Measurements from ENCODE around the gene ARHGAP26. TPM values are rescaled to one million over a fixed set of nuclear protein-coding genes. Genes with fewer than 3 reads are reported as not detected.

ARHGAP26 gene
- total RNA-seq (10 to 100 TPM; 22.6 to 22.7 TPM), polyA plus RNA-seq (10 to 100 TPM in 1 of 2 donors, 1 to 10 TPM in 1; 2.0 to 11.9 TPM)

- no peaks in the 10 kb centered on the region for H3K9me3 ChIP-seq (ENCODE audit: control insufficient read depth in 1 of 2, low read length in 2 of 2)
- peaks cover 14% of the 10 kb centered on the region for H3K4me1 ChIP-seq (ENCODE audit: insufficient read depth, low read length)
- H3K27ac ChIP-seq (ENCODE audit: low read depth, low read length): peak within 1 kb of the TSS; percentile 53
- H3K27me3 ChIP-seq (ENCODE audit: insufficient read depth, low read length): no peaks in the 10 kb centered on the region
- POLR2A ChIA-PET (ENCODE audit: partially characterized antibody): interaction anchor here (0.6 to 3.4 kb wide), 24 partner anchors 9 to 1401 kb away, joined by 3 to 35 read pairs (median 3); partner anchors contain the start of genes HDAC3, KCTD16, NR3C1 and RELL2
- H3K36me3 ChIP-seq (ENCODE audit: insufficient read depth, low read length): no peaks in the 10 kb centered on the region
- peaks cover 18 to 38% (median 26%) of the 10 kb centered on the region in 4 donors for H3K4me1 Mint-ChIP-seq
- H3K9me3 Mint-ChIP-seq: no peaks in the 10 kb centered on the region
- peak within 1 kb of the TSS; percentile 85 to 97 (median 94) for H3K27ac Mint-ChIP-seq
- peaks cover 0 to 6% of the 10 kb centered on the region in 2 donors for H3K36me3 Mint-ChIP-seq
- H3K4me3 ChIP-seq (ENCODE audit: low read length in 2 of 2): peak within 1 kb of the TSS; percentile 74 to 89
- H3K27me3 Mint-ChIP-seq: no peaks in the 10 kb centered on the region
- peak within 1 kb of the TSS; percentile 94 to 98 (median 96) for H3K4me3 Mint-ChIP-seq
- CTCF ChIA-PET (ENCODE audit: partially characterized antibody): interaction anchor here (0.9 to 5.5 kb wide), 23 partner anchors 10 to 644 kb away, joined by 3 to 34 read pairs (median 5); partner anchors contain the start of gene NR3C1
- intact Hi-C loops (cut with micrococcal nuclease): loop anchor here (1.0 to 10.0 kb wide), 7 partner anchors 21 to 1400 kb away; partner anchors contain the start of genes KCTD16 and YIPF5
- peak; percentile 87 to 91 (median 88) for DNase-seq
Measured at GRCh38 chr5:142769793-142770649, at the start of gene ARHGAP26. ARHGAP26 (plus strand) TSS chr5:142770377; CDS start chr5:142770762, 385 bp downstream.

GRCh38 chr5:142720641-142721271 is 49.4 kb upstream of the ARHGAP26 start:
- Mint-ChIP-seq H3K9me3 (no peaks in the 10 kb centered on the region), H3K36me3 (no peaks in the 10 kb centered on the region), H3K27me3 (peaks cover 8 to 10% of the 10 kb centered on the region in 2 donors), H3K4me1 (peaks cover 0 to 2% (median 0%) of the 10 kb centered on the region in 4 donors), H3K4me3 (no peak overlapping the region), H3K27ac (no peak overlapping the region)
- H3K27ac ChIP-seq (ENCODE audit: low read depth, low read length): no peak overlapping the region
- H3K4me3 ChIP-seq (ENCODE audit: low read length in 2 of 2): no peak overlapping the region
- no peaks in the 10 kb centered on the region for H3K36me3 ChIP-seq (ENCODE audit: insufficient read depth, low read length)
- no peaks in the 10 kb centered on the region for H3K9me3 ChIP-seq (ENCODE audit: control insufficient read depth in 1 of 2, low read length in 2 of 2)
- ChIA-PET POLR2A (ENCODE audit: partially characterized antibody) (no interaction called here), CTCF (ENCODE audit: partially characterized antibody) (interaction anchor here (0.8 to 12.4 kb wide), 4 partner anchors 8 to 163 kb away, joined by 3 to 252 read pairs (median 23); no protein-coding TSS in a partner anchor)
- H3K27me3 ChIP-seq (ENCODE audit: insufficient read depth, low read length): no peaks in the 10 kb centered on the region
- no peak for DNase-seq
- intact Hi-C loops (cut with micrococcal nuclease): no loop called here
- H3K4me1 ChIP-seq (ENCODE audit: insufficient read depth, low read length): no peaks in the 10 kb centered on the region

- Mint-ChIP-seq H3K36me3 (no peaks in the 10 kb centered on the region), H3K27ac (no peak overlapping the region), H3K9me3 (no peaks in the 10 kb centered on the region), H3K27me3 (peaks cover 8 to 10% of the 10 kb centered on the region in 2 donors), H3K4me3 (no peak overlapping the region), H3K4me1 (peaks cover 0 to 2% (median 0%) of the 10 kb centered on the region in 4 donors)
- no peak overlapping the region for H3K4me3 ChIP-seq (ENCODE audit: low read length in 2 of 2)
- ChIA-PET POLR2A (ENCODE audit: partially characterized antibody) (interaction anchor here (0.6 kb wide), 1 partner anchor 46 kb away, joined by 3 read pairs; no protein-coding TSS in a partner anchor), CTCF (ENCODE audit: partially characterized antibody) (interaction anchor here (0.7 to 12.4 kb wide), 4 partner anchors 8 to 161 kb away, joined by 3 to 252 read pairs (median 22); no protein-coding TSS in a partner anchor)
- no peaks in the 10 kb centered on the region for H3K36me3 ChIP-seq (ENCODE audit: insufficient read depth, low read length)
- no peak for DNase-seq
- H3K9me3 ChIP-seq (ENCODE audit: control insufficient read depth in 1 of 2, low read length in 2 of 2): no peaks in the 10 kb centered on the region
- no peaks in the 10 kb centered on the region for H3K27me3 ChIP-seq (ENCODE audit: insufficient read depth, low read length)
- H3K27ac ChIP-seq (ENCODE audit: low read depth, low read length): no peak overlapping the region
- no peaks in the 10 kb centered on the region for H3K4me1 ChIP-seq (ENCODE audit: insufficient read depth, low read length)
- intact Hi-C loops (cut with micrococcal nuclease): no loop called here
Measured at GRCh38 chr5:142722146-142722545, 48.0 kb upstream of the ARHGAP26 start.

- Histone ChIP-seq H3K27ac (ENCODE audit: low read depth, low read length) (no peak overlapping the region), H3K4me3 (ENCODE audit: low read length in 2 of 2) (no peak overlapping the region), H3K36me3 (ENCODE audit: insufficient read depth, low read length) (no peaks in the 10 kb centered on the region), H3K27me3 (ENCODE audit: insufficient read depth, low read length) (no peaks in the 10 kb centered on the region), H3K4me1 (ENCODE audit: insufficient read depth, low read length) (no peaks in the 10 kb centered on the region), H3K9me3 (ENCODE audit: control insufficient read depth in 1 of 2, low read length in 2 of 2) (no peaks in the 10 kb centered on the region)
- no peak for DNase-seq
- intact Hi-C loops (cut with micrococcal nuclease): no loop called here
- peaks cover 6 to 10% of the 10 kb centered on the region in 2 donors for H3K27me3 Mint-ChIP-seq
- H3K4me3 Mint-ChIP-seq: no peak overlapping the region
- H3K9me3 Mint-ChIP-seq: no peaks in the 10 kb centered on the region
- no peaks in the 10 kb centered on the region for H3K4me1 Mint-ChIP-seq
- CTCF ChIA-PET (ENCODE audit: partially characterized antibody): interaction anchor here (1.4 to 12.4 kb wide), 5 partner anchors 8 to 160 kb away, joined by 3 to 252 read pairs (median 4); no protein-coding TSS in a partner anchor
- POLR2A ChIA-PET (ENCODE audit: partially characterized antibody): no interaction called here
- H3K36me3 Mint-ChIP-seq: no peaks in the 10 kb centered on the region
- H3K27ac Mint-ChIP-seq: no peak overlapping the region
Measured at GRCh38 chr5:142722896-142723295, 47.3 kb upstream of the ARHGAP26 start.

- H3K27me3 Mint-ChIP-seq: peaks cover 0 to 4% of the 10 kb centered on the region in 2 donors
- ChIA-PET CTCF (ENCODE audit: partially characterized antibody) (interaction anchor here (1.5 to 4.8 kb wide), 3 partner anchors 12 to 164 kb away, joined by 3 to 42 read pairs (median 4); no protein-coding TSS in a partner anchor), POLR2A (ENCODE audit: partially characterized antibody) (interaction anchor here (1.4 kb wide), 1 partner anchor 8 kb away, joined by 4 read pairs; no protein-coding TSS in a partner anchor)
- no peak overlapping the region for H3K4me3 Mint-ChIP-seq
- no peaks in the 10 kb centered on the region for H3K27me3 ChIP-seq (ENCODE audit: insufficient read depth, low read length)
- H3K4me3 ChIP-seq (ENCODE audit: low read length in 2 of 2): no peak overlapping the region
- intact Hi-C loops (cut with micrococcal nuclease): no loop called here
- peak overlapping the region in 1 of 7 donors; percentile 83 for H3K27ac Mint-ChIP-seq
- H3K36me3 Mint-ChIP-seq: no peaks in the 10 kb centered on the region
- no peak overlapping the region for H3K27ac ChIP-seq (ENCODE audit: low read depth, low read length)
- H3K4me1 ChIP-seq (ENCODE audit: insufficient read depth, low read length): no peaks in the 10 kb centered on the region
- no peak for DNase-seq
- no peaks in the 10 kb centered on the region for H3K9me3 ChIP-seq (ENCODE audit: control insufficient read depth in 1 of 2, low read length in 2 of 2)
- no peaks in the 10 kb centered on the region for H3K9me3 Mint-ChIP-seq
- no peaks in the 10 kb centered on the region for H3K4me1 Mint-ChIP-seq
- H3K36me3 ChIP-seq (ENCODE audit: insufficient read depth, low read length): no peaks in the 10 kb centered on the region
Measured at GRCh38 chr5:142724821-142725220, 45.4 kb upstream of the ARHGAP26 start.

- intact Hi-C loops (cut with micrococcal nuclease): no loop called here
- no peaks in the 10 kb centered on the region for H3K36me3 Mint-ChIP-seq
- Histone ChIP-seq H3K36me3 (ENCODE audit: insufficient read depth, low read length) (no peaks in the 10 kb centered on the region), H3K4me1 (ENCODE audit: insufficient read depth, low read length) (no peaks in the 10 kb centered on the region), H3K9me3 (ENCODE audit: control insufficient read depth in 1 of 2, low read length in 2 of 2) (no peaks in the 10 kb centered on the region), H3K27me3 (ENCODE audit: insufficient read depth, low read length) (no peaks in the 10 kb centered on the region), H3K4me3 (ENCODE audit: low read length in 2 of 2) (no peak overlapping the region), H3K27ac (ENCODE audit: low read depth, low read length) (no peak overlapping the region)
- POLR2A ChIA-PET (ENCODE audit: partially characterized antibody): no interaction called here
- H3K27ac Mint-ChIP-seq: no peak overlapping the region
- H3K4me1 Mint-ChIP-seq: peaks cover 0 to 3% (median 0%) of the 10 kb centered on the region in 4 donors
- peaks cover 0 to 4% (median 0%) of the 10 kb centered on the region in 8 donors for H3K9me3 Mint-ChIP-seq
- H3K4me3 Mint-ChIP-seq: no peak overlapping the region
- peaks cover 0 to 3% of the 10 kb centered on the region in 2 donors for H3K27me3 Mint-ChIP-seq
- DNase-seq: no peak
- CTCF ChIA-PET (ENCODE audit: partially characterized antibody): interaction anchor here (1.5 to 4.8 kb wide), 3 partner anchors 13 to 163 kb away, joined by 3 to 42 read pairs (median 4); no protein-coding TSS in a partner anchor
Measured at GRCh38 chr5:142725231-142726187, 44.7 kb upstream of the ARHGAP26 start.
